Endothelial cell of umbilical vein (primary cell): ENCODE measurements around the gene TXNDC8.

Source experiments
- EZH2 ChIP-seq: IDR thresholded peaks from 2 replicates; pipeline ENCODE4 v1.6.1; 2012; ENCODE audit warnings: borderline replicate concordance, low read depth, mild to moderate bottlenecking, moderate library complexity, low read length, inconsistent platforms; ENCODE audit not compliant: severe bottlenecking
- GATA2 ChIP-seq: IDR thresholded peaks from 2 replicates; pipeline ENCODE4 v1.7.0; 2011; ENCODE audit warnings: low read depth, mild to moderate bottlenecking, moderate library complexity, mixed read lengths, low read length; ENCODE audit not compliant: insufficient read length, insufficient read depth
- JUN ChIP-seq: IDR thresholded peaks from 2 replicates; pipeline ENCODE4 v1.6.1; 2011; ENCODE audit warnings: borderline replicate concordance, low read depth; ENCODE audit not compliant: insufficient read length, insufficient read depth
- MYC ChIP-seq: IDR thresholded peaks from one replicate; pipeline ENCODE4 v1.6.1; 2011; ENCODE audit warnings: mild to moderate bottlenecking, low read depth, low read length
- POLR2A ChIP-seq: IDR thresholded peaks from 2 replicates; pipeline ENCODE4 v1.6.1; 2012; ENCODE audit warnings: low read depth, mild to moderate bottlenecking, control low read depth, low read length
- POLR2AphosphoS5 ChIP-seq: IDR thresholded peaks from 2 replicates; pipeline ENCODE4 v1.6.1; 2012; ENCODE audit warnings: low read depth, mild to moderate bottlenecking, control low read depth, low read length, moderate library complexity; ENCODE audit not compliant: insufficient read depth
- TF ChIP-seq, protein P1 (sequence below), 2 donors: IDR thresholded peaks; 1 replicate in 1 of 2; 2 replicates in 1 of 2; pipeline ENCODE4 v1.5.1; 2011; ENCODE audit warnings: low read length in 2 of 2, mild to moderate bottlenecking in 2 of 2, moderate library complexity in 2 of 2, control low read depth in 1 of 2, inconsistent platforms in 1 of 2, low read depth in 1 of 2; ENCODE audit not compliant: insufficient read depth in 1 of 2; ENCODE audit errors: extremely low read depth in 1 of 2
- TF ChIP-seq, protein P2 (sequence below): IDR thresholded peaks from 2 replicates; pipeline ENCODE4 v1.6.1; 2011; ENCODE audit not compliant: insufficient read depth, insufficient read length

DNA sequence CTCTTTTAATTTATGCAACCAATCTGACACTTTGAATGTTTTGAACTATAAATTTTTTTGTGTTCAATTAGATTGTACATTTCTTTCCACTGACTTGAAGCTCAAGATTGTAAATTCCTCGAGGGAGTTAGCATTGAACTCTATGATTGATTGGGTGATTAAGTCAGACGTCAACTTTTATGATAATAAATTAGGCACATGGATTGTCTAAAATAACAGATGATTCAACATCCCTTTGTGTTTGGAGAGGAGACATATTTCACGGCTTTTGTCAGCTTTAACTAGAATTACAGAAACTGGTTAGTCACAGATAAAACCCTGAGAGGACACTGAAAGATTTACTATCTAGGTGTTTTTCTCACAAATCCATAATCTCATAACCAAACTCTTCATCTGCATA, 32.7 kb upstream of the TXNDC8 start:
- TF ChIP-seq EZH2 (no peak), POLR2A (no peak), POLR2AphosphoS5 (no peak), GATA2 (no peak), MYC (no peak), JUN (no peak)
- TF ChIP-seq, protein P1, sequence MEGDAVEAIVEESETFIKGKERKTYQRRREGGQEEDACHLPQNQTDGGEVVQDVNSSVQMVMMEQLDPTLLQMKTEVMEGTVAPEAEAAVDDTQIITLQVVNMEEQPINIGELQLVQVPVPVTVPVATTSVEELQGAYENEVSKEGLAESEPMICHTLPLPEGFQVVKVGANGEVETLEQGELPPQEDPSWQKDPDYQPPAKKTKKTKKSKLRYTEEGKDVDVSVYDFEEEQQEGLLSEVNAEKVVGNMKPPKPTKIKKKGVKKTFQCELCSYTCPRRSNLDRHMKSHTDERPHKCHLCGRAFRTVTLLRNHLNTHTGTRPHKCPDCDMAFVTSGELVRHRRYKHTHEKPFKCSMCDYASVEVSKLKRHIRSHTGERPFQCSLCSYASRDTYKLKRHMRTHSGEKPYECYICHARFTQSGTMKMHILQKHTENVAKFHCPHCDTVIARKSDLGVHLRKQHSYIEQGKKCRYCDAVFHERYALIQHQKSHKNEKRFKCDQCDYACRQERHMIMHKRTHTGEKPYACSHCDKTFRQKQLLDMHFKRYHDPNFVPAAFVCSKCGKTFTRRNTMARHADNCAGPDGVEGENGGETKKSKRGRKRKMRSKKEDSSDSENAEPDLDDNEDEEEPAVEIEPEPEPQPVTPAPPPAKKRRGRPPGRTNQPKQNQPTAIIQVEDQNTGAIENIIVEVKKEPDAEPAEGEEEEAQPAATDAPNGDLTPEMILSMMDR (IDR thresholded peaks at IDR 0.05; ENCODE audit: extremely low read depth in 1 of 2, insufficient read depth in 1 of 2, low read depth in 1 of 2, low read length in 2 of 2), result no peak
- TF ChIP-seq, protein P2, sequence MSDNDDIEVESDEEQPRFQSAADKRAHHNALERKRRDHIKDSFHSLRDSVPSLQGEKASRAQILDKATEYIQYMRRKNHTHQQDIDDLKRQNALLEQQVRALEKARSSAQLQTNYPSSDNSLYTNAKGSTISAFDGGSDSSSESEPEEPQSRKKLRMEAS, result no peak
